Ishikawa (cell line): ENCODE results near the gene ANKRD34B.

Source experiments
- CEBPB ChIP-seq: IDR thresholded peaks from 2 replicates; pipeline ENCODE4 v1.6.1; 2012
- CREB1 ChIP-seq: IDR thresholded peaks from 2 replicates; pipeline ENCODE4 v1.6.1; 2012; ENCODE audit warnings: low read depth
- EGR1 ChIP-seq: IDR thresholded peaks from 2 replicates; pipeline ENCODE4 v1.6.1; 2012
- EP300 ChIP-seq: IDR thresholded peaks from 2 replicates; pipeline ENCODE4 v1.6.1; 2012; ENCODE audit warnings: borderline replicate concordance
- FOXM1 ChIP-seq: IDR thresholded peaks from 2 replicates; pipeline ENCODE4 v1.6.1; 2012; ENCODE audit warnings: low read depth, borderline replicate concordance
- MAX ChIP-seq: IDR thresholded peaks from 2 replicates; pipeline ENCODE4 v1.6.1; 2012
- NFIC ChIP-seq: IDR thresholded peaks from 2 replicates; pipeline ENCODE4 v1.6.1; 2012
- RAD21 ChIP-seq: IDR thresholded peaks from 2 replicates; pipeline ENCODE4 v1.6.1; 2012; ENCODE audit warnings: low read depth
- REST ChIP-seq: IDR thresholded peaks from 2 replicates; pipeline ENCODE4 v1.6.1; 2012; ENCODE audit warnings: low read depth, mild to moderate bottlenecking
- TAF1 ChIP-seq: IDR thresholded peaks from 2 replicates; pipeline ENCODE4 v1.6.1; 2012; ENCODE audit warnings: low read depth, mild to moderate bottlenecking
- TCF12 ChIP-seq: IDR thresholded peaks from 2 replicates; pipeline ENCODE4 v1.6.1; 2012; ENCODE audit warnings: low read depth
- TEAD4 ChIP-seq: IDR thresholded peaks from 2 replicates; pipeline ENCODE4 v1.6.1; 2012
- USF1 ChIP-seq: IDR thresholded peaks from 2 replicates; pipeline ENCODE4 v1.6.1; 2012
- YY1 ChIP-seq: IDR thresholded peaks from 2 replicates; pipeline ENCODE4 v1.6.1; 2012; ENCODE audit warnings: low read depth
- ZBTB7A ChIP-seq: IDR thresholded peaks from 2 replicates; pipeline ENCODE4 v1.6.1; 2012; ENCODE audit warnings: low read depth

The ANKRD34B gene

GRCh38 chr5:80569961-80570786 lies at the start of gene ANKRD34B:
ANKRD34B (minus strand) TSS chr5:80570280; CDS start chr5:80560019, 10,261 bp downstream.
- TF ChIP-seq MAX (peak; percentile 35; the same call in 1 of the 2 replicates), RAD21 (no peak), ZBTB7A (no peak; the same call in 1 of the 2 replicates), USF1 (no peak), REST (no peak), CREB1 (no peak), TAF1 (no peak; the same call in 1 of the 2 replicates), EGR1 (no peak), TEAD4 (no peak), TCF12 (0 out of 2 replicates have a peak, but pooled peaks have one; percentile 7), NFIC (no peak)

GRCh38 chr5:80619086-80619485 lies 49.0 kb upstream of the ANKRD34B start:
- TF ChIP-seq CEBPB = no peak

- TF ChIP-seq RAD21 (no peak), TCF12 (no peak), CREB1 (no peak), EP300 (no peak), TEAD4 (no peak), REST (no peak), EGR1 (no peak), ZBTB7A (no peak), NFIC (no peak), YY1 (no peak)
Observed at GRCh38 chr5:80618438-80618837, 48.4 kb upstream of the ANKRD34B start.

- no peak for TF ChIP-seq EGR1
- TF ChIP-seq EP300 = no peak
- no peak for TF ChIP-seq MAX
- TF ChIP-seq CREB1 = no peak
- no peak for TF ChIP-seq ZBTB7A
- TF ChIP-seq FOXM1 = no peak
- no peak for TF ChIP-seq RAD21
- no peak for TF ChIP-seq REST
- TF ChIP-seq TEAD4 = no peak
- TF ChIP-seq YY1 = no peak
- TF ChIP-seq NFIC = no peak
- TF ChIP-seq TCF12 = no peak
- no peak for TF ChIP-seq CEBPB
Observed at GRCh38 chr5:80615266-80615914, 45.3 kb upstream of the ANKRD34B start.
